GM18867 (cell line): Measurements from ENCODE around the gene COPE.

Experiments
- ATAC-seq: cut with Tn5 transposase; IDR thresholded peaks from one replicate; pipeline ENCODE4 v1.9.1; 2021; ENCODE audit warnings: mild to moderate bottlenecking, moderate library complexity; ENCODE audit not compliant: unreplicated experiment

The COPE gene

DNA sequence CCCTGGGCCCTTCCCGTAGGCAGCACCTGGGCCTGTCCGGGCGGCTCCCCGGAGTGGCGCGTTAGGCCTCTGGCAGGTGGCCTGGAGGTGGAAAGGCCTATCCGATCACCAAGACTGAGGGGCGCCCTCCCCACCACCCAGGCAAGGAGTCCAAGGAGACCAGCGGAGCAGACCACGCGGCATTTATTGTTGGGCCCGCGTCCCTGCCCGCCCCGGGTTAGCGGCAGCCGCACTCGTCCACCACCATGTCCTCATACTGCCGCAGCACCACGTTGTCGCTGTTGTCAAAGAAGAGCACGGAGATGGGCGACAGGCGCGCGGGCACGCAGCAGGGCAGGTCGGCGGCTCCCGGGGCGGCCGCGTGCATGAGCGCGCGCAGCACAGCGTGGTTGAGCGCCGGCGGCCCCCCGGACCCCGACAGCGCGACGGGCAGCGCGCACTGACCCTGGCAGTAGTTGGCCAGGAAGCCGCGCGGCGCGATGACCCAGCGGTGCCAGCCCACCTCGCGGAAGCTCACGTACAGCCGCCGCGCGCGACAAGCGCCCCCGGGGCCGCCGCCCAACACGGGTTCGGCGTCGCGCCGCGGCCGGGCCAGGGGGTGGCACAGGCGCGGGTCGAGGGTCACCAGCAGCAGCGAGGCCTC is 50.7 kb downstream of the COPE start:
- ATAC-seq: no peak

DNA sequence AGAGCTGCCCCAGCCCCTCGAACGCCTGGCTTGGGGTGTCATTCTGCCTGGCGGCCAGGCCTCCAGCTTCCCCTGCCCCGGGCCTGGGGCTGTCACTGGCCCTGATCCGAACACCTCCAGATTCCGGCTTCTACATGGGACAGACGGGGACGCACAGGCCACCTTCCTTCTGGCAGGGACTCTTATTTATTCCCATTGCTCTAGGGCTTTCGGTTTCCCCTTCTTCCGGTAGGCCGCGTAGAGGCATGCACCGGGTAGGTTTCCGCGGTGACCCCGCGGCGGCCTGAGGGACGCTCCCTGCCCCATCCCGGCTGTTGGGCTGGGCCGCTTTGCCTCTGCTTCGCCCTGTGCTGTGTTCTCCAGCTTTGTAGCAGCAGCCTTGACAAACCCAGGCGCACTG is 51.4 kb downstream of the COPE start:
- ATAC-seq: no peak

DNA sequence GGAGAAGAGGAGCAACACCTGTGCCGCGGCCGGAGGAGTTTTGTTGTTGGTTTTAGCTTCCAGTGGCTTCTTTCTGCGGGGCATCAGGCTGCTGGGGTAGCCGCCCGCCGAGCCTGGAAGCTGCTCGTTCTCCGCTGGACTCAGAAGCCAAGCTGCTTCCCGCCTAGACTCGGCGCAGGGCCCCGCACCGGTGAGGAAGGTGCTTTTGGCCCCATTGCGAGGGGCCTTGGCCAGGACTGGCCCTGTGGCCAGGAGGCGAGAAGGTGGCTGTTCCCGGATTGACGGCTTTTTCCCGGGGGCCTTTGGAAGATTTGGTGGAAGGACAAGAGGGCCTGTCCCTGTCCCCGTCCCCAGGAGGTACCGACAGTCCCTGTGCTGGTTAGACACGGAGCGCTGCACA is 52.0 kb downstream of the COPE start:
- no peak for ATAC-seq

DNA sequence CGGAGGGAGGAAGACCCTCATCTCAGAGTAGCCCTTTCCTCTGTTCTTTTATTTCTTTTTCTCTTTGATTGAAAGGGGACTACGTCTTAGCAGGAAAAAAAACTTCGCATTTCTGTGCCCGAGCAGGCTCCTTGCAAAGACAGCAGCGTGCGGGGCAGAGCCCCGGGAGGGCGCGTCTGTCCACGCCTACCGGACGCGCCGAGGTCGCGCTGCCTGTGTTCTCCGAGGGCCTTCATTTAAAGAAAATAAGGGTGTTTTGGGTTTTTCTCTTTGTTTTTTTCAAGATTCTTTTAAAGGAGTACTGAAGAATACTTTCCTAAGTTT is 52.4 kb downstream of the COPE start:
- no peak for ATAC-seq

DNA sequence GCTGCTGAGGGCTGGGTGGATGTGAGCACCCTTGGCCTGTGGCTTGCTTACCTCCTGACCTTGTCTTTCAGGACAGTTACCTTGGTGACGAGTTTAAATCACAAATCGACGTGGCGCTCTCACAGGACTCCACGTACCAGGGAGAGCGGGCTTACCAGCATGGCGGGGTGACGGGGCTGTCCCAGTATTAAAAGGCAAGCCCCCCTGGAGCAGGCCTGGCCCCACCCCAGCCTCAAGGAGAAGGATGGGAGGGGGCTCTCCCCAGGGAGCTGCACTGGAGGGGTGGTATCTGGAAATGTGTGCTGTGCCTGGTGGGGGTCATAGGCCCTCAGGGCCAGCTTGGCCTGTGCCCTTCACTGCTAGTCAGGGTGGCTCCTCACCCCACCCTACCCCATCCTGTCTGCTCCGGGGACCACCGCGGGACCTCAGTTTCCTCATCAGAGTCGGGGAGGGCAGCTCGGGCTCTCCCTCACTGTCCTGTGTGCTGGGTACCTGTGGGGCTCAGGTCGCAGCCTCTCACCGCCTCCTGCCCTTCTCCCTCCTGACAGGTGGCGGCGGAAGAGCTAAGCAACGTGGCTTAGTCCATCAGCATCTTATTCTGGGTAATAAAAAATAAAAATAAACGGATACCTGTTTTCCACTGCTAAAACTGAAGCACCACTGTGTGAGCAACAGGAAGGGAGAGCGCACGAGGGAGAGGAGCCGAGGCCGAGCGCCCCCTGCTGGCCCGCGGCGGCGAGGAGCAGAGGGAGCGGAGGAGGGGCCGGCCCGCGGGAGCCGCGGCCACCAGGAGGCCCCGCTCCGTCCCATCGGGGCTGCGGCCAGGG is 53.0 kb downstream of the COPE start:
- no peak for ATAC-seq

GRCh38 chr19:18865106-18865972 is 53.8 kb downstream of the COPE start:
- ATAC-seq: no peak

- ATAC-seq: no peak
Observed at GRCh38 chr19:18863843-18864362, 55.3 kb downstream of the COPE start.

DNA sequence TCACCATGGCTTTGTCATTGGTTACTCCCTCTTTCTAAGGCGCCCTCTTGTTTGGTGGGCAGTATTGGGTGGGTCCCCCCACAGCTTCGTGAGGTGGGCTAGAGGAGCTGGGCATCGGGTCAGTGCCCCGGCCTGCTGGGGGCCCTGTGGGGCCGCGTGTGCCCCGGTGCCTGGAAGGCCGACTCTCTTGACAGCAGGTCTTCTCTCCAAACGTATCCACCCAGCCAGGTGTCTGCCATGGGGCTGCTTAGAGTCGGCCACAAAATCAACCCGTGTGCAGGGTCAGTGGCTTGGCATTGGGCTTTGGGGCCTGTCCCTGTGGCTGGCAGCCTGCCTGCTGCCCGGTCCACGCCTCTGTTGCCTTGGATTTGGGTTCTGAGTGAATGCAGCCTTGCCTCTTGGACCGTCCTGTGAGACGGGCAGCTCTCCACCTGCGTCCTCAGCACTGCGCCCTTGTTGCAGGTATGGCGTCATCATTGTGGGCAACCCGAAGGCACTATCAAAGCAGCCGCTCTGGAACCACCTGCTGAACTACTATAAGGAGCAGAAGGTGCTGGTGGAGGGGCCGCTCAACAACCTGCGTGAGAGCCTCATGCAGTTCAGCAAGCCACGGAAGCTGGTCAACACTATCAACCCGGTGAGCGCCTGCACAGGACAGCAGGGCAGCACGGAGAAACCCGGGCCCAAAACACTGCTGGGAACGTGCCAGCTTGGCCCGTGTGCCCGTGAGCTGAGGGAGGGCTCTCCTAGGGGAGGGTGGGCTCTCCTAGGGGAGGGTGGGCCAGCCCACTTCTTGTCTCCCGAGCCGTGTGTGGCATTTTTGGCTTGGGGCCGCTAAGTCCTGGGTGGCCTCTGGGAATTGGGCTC is 56.0 kb downstream of the COPE start:
- no peak for ATAC-seq

GRCh38 chr19:18861917-18862316 is 57.3 kb downstream of the COPE start:
- ATAC-seq: no peak

- ATAC-seq: peak; percentile 54
Observed at GRCh38 chr19:18861235-18861634, 58.0 kb downstream of the COPE start.

GRCh38 chr19:18860725-18861124 is 58.5 kb downstream of the COPE start:
- ATAC-seq: no peak

DNA sequence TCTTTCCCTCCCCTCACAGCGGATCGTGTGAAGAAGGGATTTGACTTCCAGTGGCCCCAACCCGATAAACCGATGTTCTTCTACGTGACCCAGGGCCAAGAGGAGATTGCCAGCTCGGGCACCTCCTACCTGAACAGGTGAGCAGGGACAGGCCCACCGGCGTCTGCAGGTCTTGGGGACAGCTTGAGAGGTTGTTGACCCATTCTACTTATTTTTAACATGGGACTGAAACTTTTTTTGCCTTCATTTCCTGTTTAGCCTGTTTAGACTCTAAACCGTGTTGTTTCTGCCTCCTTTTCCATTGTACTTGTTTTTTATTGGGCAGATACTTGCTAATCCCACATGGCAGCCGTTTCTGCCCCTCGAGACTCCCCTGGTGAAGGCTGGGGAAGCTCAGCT is 58.9 kb downstream of the COPE start:
- no peak for ATAC-seq

GRCh38 chr19:18859676-18860301 is 59.4 kb downstream of the COPE start:
- no peak for ATAC-seq

DNA sequence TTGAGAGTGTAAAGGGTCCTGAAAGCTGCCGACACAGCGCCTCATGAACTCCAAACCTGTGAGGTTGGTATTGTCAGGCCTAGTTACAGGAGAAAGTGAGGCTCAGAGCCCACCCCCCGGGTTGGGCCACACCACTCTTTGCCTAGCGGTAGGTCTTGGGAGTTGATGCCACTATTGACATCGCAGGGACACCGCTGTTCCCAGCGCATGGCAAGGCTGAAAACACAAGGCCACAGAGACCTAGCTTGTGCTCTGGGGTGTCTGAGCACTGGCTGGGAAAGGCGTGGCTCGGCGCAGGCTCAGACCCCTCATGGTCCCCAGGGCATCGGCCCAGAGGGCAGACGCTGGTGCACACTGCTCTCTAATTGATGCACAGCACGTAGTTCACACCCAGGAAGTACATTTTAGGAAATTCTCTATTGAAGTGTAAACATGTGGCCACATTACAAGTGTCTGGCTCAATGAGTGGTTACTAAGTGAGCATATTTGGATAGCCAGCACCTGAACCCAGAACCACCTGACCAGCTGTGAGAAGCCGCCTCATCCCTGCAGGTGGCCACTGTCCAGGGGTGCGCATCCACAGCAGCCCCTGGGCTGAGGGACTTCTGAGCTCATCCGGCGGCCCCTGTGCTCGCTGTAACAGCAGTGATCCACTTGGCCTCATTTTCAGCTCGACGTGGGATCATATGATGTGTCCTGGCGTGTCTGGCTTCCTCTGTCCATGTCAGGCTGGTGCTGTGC is 60.1 kb downstream of the COPE start:
- ATAC-seq: no peak

- ATAC-seq: no peak
Observed at GRCh38 chr19:18857223-18857622, 62.0 kb downstream of the COPE start.

- no peak for ATAC-seq
Observed at GRCh38 chr19:18856385-18857126, 62.6 kb downstream of the COPE start.

- no peak for ATAC-seq
Observed at GRCh38 chr19:18855647-18856384, 63.4 kb downstream of the COPE start.

DNA sequence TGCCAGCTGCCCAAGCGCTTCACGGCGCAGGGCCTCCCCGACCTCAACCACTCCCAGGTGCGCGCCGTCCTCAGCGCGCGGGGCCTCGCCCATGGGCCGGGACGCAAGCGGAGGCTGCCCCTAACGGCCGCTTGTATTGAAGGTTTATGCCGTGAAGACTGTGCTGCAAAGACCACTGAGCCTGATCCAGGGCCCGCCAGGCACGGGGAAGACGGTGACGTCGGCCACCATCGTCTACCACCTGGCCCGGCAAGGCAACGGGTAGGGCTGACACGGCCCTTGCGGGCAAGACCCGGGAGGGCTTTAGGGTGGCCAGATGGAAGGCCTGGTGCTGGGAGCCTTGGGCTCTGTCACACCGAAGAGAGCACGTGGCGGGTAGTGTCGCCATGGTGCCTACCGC is 64.2 kb downstream of the COPE start:
- no peak for ATAC-seq
